Cardiac fibroblast (primary cell): ENCODE results near the gene PPIP5K1.

ENCODE experiments used
- DNase-seq, 2 donors: peaks; one replicate each; pipeline versions ENCODE4 v3.0.0 to v3.0.0-alpha.2; 2010; ENCODE audit warnings: low read depth in 2 of 2
- H3K4me3 ChIP-seq, 2 donors: replicated peaks in 1 of 2; 1 replicate in 1 of 2; 2 replicates in 1 of 2; pipeline ENCODE4 v1.5.1; 2011; ENCODE audit warnings: low read depth in 2 of 2, low read length in 2 of 2, mild to moderate bottlenecking in 2 of 2, moderate library complexity in 1 of 2
- TF ChIP-seq, protein P1 (sequence below): IDR thresholded peaks from one replicate; pipeline ENCODE4 v1.5.1; 2011; ENCODE audit warnings: low read depth, mild to moderate bottlenecking, low read length, inconsistent platforms

Gene PPIP5K1

DNA sequence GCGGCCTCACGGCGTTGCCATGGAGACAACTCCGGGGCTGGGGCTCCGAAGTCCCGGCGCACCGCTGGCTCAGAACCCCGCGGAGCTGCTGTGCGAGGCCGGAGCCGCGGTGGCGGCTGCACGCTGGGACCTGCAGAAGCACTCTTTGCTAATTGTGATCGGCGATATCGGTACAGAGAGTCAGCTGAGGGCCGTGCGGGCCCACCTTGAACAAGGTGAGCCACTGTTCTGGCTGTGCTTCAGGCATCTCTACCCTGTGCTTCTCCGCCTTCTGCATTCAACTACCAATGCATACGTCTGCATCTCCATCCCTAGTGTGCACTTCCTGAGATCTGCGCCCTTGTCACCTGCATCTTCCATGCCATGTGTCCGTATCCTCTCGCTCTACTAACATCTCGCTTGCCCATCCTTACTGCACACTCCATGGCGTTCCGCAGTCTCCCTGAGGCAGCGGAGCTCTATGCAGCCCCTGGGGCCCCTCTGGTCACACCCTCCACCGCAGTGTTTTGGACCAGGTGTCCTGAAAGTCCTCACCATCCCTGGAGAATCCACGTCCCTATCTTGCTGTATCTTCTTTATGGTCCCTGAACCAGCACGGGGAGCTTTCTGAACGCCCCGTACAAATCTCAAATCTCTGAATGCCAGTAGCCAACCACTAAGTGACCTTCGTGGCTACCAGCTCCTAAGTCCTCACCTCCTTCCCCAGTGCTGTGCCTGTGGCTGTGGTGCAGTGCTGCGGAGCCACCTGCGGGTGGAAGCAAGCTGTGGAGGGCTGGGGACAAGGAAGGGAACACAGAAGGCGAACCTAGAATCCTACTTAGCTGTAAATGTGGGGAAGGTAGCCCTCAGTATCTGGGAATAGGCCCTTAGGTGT, 78.8 kb downstream of the PPIP5K1 start:
- TF ChIP-seq, protein P1, sequence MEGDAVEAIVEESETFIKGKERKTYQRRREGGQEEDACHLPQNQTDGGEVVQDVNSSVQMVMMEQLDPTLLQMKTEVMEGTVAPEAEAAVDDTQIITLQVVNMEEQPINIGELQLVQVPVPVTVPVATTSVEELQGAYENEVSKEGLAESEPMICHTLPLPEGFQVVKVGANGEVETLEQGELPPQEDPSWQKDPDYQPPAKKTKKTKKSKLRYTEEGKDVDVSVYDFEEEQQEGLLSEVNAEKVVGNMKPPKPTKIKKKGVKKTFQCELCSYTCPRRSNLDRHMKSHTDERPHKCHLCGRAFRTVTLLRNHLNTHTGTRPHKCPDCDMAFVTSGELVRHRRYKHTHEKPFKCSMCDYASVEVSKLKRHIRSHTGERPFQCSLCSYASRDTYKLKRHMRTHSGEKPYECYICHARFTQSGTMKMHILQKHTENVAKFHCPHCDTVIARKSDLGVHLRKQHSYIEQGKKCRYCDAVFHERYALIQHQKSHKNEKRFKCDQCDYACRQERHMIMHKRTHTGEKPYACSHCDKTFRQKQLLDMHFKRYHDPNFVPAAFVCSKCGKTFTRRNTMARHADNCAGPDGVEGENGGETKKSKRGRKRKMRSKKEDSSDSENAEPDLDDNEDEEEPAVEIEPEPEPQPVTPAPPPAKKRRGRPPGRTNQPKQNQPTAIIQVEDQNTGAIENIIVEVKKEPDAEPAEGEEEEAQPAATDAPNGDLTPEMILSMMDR: peak; percentile 14
- no peak for DNase-seq
- H3K4me3 ChIP-seq: peak overlapping the region; percentile 46 to 63

DNA sequence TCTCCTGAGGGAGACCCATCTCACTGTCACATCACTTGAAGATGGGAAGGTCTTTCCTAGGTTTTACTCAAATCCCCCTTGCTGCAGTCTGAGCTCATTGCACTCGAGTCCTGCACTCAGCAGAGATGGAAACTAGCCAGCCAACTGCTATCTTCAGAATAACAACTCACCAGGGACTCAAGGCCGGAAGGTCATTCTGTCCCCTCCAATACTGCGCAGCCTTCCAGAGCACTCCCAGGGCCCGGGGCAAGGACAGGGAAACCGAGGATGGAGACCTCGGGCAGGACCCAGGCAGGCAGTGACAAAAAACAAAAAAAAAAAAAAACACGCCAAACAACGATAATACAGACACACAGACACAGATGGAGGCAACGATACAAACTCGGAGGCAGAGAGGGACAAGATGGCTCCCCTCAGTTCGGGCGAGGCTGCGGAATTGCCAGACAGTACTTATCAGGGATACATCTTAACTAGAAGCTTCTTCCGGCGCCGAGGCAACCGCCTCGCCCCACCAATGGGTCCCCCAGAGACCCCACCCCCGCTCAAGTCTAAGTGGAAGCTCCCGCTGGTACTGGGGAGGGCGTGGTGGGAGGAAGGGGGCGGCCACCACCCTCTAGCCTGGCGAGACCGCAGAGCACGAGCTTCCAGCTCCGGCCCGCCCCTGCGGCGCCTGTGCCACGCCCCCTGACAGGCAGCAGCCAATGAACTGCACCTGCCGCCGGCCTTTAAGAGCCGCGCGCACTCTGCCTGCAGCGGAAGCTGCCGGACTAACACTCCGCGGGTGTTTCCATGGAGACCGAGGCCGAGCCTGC, 79.6 kb downstream of the PPIP5K1 start:
- DNase-seq: peak; percentile 98 to 99
- H3K4me3 ChIP-seq: peak overlapping the region; percentile 46 to 63
- TF ChIP-seq, protein P1: peak; percentile 38

GRCh38 chr15:43509660-43510199, 80.3 kb downstream of the PPIP5K1 start:
- TF ChIP-seq, protein P1: no peak
- H3K4me3 ChIP-seq: peak overlapping the region; percentile 46 to 63
- peak; percentile 37 to 52 for DNase-seq

- DNase-seq: peak; percentile 60 to 67
- TF ChIP-seq, protein P1: no peak
- H3K4me3 ChIP-seq: no peak overlapping the region
These were observed 80.9 kb downstream of the PPIP5K1 start for GRCh38 chr15:43508991-43509659.

DNA sequence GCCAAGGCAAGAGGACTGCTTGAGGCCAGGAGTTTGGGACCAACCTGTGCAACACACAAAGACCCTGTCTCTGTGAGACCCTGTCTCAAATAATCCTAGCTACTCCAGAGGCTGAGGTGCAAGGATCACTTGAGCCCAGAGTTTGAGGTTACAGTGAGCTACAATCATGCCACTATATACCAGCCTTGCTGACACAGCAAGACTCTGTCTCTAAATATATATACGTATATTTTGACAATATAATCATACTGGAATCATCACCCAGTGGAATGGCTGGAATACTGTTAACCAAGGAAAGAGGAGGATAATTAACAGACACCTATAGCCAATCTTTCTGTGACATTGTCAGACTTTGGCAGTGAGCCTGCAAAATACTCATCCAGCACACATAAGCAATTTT, 81.6 kb downstream of the PPIP5K1 start:
- TF ChIP-seq, protein P1: no peak
- H3K4me3 ChIP-seq: no peak overlapping the region
- DNase-seq: no peak

- TF ChIP-seq, protein P1: no peak
- H3K4me3 ChIP-seq: no peak overlapping the region
- DNase-seq: peak; percentile 56 to 60
These were observed 84.3 kb downstream of the PPIP5K1 start for GRCh38 chr15:43505738-43506137.
